Erythroblast (primary cell): Measurements from ENCODE around the gene CTXN1.

Experiments
- GATA1 ChIP-seq: IDR thresholded peaks from 2 replicates; pipeline ENCODE4 v1.6.1; 2011; ENCODE audit warnings: low read depth, mild to moderate bottlenecking, control low read depth, low read length, moderate library complexity
- POLR2A ChIP-seq: IDR thresholded peaks from 2 replicates; pipeline ENCODE4 v1.6.1; 2011; ENCODE audit warnings: mild to moderate bottlenecking, low read length

GRCh38 chr19:7920519-7921301 lies 5.2 kb downstream of the CTXN1 start:
- TF ChIP-seq POLR2A (no peak), GATA1 (no peak)
